Right renal cortex interstitium (tissue), 3 donors: Measurements from ENCODE around the gene FMR1. TPM values are rescaled to one million over a fixed set of nuclear protein-coding genes. Genes with fewer than 3 reads are reported as not detected.

Source experiments
- DNase-seq, 3 donors: peaks; one replicate each; pipeline ENCODE4 v3.0.0-alpha.2; 2013; ENCODE audit warnings: low read depth in 3 of 3, low spot score in 2 of 3
- polyA plus RNA-seq, 3 donors: library from polyadenylated mRNA; unstranded; fragments of 120-200 nt; gene quantifications; one replicate each; pipeline ENCODE4 v1.2.1, GENCODE V29; 2013; ENCODE audit not compliant: insufficient read length in 3 of 3

The FMR1 gene
- polyA plus RNA-seq, 3 donors, result 73.0 to 80.0 (median 79.3) TPM

DNA sequence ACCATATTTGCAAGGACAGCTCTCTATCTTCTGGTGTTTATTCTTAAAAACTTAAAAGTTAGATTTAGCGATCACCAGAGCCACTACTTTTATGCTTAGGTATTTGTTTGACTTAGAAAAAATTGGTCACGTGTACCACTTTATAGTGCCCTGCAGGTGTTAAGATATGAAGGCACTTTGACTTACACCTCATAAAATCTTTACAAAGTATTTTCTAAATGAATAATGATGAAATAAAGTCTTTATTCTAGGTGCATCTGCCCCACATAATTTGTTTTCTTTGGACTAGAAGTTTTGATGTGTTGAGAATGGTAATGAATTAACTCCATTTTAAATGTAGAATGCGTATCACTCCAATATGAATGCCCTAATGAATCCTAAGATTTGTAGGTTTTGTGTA lies 2.9 kb downstream of the FMR1 start:
- no peak for DNase-seq

DNA sequence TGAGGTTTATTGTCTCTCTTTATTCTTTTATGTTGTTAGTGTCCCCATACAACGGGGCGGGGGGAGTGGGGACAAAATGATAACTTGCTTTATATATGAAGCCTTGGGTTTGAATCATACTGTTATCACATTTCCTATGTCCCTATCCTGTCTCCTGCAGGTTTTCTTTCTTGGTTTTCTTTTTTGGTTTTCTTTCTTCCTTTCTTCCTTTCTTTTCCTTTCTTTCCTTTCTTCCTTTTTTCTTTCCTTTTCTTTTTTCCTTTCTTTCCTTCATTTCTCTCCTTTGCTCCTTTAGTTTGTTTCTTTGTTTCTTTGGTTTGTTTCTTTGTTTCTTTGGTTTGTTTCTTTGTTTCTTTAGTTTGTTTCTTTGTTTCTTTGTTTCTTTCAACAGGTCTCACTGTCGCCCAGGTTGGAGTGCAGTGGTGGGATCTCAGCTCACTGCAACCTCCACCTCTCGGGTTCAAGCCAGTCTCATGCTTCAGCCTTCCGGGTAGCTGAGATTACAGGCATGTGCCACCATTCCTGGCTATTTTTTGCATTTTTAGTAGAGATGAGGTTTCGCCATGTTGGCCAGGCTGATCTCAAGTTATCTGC lies 4.8 kb downstream of the FMR1 start:
- DNase-seq, result no peak

GRCh38 chrX:147917700-147918695 lies 6.3 kb downstream of the FMR1 start:
- DNase-seq, result no peak

DNA sequence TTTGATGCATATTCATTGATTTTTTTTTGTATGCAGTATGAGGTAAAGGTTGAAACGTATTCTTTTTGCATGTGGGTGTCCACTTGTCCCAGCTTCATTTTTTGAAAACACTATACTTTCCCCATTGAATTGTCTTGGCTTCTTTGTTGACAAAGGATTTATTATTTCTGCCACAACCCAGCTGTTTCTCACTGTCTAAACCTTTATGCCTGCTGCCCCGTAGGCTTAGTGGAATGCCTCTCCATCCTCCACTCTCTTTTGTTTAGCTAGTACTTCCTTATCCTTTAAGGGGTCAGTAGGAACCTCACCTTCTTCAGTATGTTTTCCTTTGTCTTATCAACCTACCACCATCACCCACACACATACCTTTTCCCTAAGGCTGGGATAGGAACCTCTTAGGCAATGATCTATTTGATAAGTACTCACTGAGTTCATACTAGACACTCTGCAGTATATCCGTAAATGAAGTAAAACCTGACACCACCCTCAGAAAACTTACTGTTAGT lies 8.5 kb downstream of the FMR1 start:
- DNase-seq, result no peak

GRCh38 chrX:147923605-147924004 lies 11.9 kb downstream of the FMR1 start:
- no peak for DNase-seq

DNA sequence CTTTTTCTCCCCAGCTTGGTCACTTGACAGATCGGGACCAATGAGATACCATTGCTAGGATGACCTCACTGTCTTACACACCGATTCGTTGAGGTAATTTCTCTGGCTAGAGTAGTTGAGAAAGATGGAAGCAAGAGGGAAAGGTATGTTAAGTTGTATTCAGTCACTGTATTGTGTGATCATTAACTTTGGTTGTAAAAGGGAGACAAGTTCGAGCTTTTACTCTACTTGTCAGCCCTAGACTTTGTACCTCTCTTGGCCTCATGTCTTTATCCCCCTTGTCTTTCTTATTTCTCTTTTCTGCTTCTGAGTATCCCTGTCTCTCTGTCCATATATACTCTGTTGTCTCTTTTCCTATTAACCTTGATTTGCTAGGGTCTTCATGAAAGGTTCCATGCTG lies 15.5 kb downstream of the FMR1 start:
- DNase-seq, result no peak

DNA sequence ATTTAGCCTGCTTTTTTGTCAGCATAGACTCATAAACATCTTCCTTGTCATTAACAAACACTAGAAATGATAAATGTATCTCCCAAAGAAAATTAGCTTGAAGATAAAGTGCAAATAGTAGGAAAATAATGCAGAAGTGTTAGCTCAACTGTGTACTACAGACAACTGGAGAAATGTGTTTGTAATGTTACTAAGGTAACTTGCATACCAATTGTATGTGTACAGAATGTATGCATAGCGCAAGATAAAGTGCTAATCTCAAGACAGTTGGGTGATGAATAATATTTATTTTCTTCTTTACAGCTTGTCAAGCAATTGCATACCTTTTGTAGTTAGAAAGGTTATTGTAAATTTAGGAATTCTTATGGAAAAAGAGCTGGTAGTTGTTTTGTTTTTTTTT lies 22.1 kb downstream of the FMR1 start:
- no peak for DNase-seq

GRCh38 chrX:147935156-147935758 lies 23.5 kb downstream of the FMR1 start:
- no peak for DNase-seq

- DNase-seq, result no peak
These were observed 33.6 kb downstream of the FMR1 start for GRCh38 chrX:147945286-147945685.

DNA sequence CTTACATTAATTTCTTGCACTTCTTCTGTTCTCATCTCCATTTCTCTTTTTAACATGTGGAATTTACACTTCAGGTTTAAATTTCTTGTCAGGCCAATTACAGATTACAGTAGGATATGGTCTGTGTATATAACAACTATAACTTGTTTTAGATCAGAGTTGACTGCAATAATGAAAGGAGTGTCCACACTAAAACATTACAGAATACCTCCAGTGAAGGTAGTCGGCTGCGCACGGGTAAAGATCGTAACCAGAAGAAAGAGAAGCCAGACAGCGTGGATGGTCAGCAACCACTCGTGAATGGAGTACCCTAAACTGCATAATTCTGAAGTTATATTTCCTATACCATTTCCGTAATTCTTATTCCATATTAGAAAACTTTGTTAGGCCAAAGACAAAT lies 36.8 kb downstream of the FMR1 start:
- no peak for DNase-seq

DNA sequence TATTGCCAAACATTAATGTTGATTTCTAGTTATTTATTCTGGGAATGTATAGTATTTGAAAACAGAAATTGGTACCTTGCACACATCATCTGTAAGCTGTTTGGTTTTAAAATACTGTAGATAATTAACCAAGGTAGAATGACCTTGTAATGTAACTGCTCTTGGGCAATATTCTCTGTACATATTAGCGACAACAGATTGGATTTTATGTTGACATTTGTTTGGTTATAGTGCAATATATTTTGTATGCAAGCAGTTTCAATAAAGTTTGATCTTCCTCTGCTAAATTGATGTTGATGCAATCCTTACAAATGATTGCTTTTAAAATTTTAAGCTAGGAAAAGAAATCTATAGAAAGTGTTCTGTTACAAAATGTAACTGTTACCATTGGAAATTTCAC lies 38.6 kb downstream of the FMR1 start:
- DNase-seq, result no peak

- no peak for DNase-seq
These were observed 42.3 kb downstream of the FMR1 start for GRCh38 chrX:147953976-147954375.

GRCh38 chrX:147957291-147957690 lies 45.6 kb downstream of the FMR1 start:
- no peak for DNase-seq

GRCh38 chrX:147958291-147958690 lies 46.6 kb downstream of the FMR1 start:
- no peak for DNase-seq

DNA sequence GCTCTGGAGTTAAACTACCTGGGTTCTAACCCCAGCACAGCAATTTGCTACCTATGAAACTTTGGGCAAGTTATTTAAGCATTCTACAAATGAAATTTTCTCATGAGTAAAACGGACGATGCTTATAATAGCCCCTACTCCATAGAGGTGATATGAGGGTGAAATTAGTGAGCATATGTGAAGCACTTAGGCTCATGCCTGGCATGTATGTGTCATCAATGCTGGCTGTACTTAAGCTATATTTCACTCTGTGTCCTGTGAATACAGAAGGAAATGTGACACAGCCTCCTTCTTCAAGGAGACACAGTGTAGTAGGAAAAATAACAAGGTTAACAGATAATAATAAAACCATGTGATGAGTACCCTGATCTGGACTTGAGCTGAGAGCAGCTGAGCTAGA lies 49.0 kb downstream of the FMR1 start:
- no peak for DNase-seq

DNA sequence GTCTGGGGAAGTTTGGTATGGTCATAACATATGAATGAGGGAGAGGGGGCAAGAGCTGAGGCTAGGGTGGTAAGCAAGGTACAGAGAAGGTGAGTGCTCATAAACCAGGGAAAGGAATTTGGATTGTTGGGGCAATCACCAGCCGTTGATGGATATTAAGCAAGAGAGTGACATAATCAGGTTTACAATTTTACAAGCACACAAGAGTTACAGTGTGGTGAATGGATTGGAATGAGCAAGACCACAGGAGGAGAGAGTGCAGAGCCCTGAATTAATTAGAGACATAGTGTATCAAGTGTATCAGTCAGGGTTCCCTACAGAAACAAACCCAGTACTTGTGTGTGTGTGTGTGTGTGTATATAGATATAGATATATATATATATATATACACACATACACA lies 50.8 kb downstream of the FMR1 start:
- no peak for DNase-seq

DNA sequence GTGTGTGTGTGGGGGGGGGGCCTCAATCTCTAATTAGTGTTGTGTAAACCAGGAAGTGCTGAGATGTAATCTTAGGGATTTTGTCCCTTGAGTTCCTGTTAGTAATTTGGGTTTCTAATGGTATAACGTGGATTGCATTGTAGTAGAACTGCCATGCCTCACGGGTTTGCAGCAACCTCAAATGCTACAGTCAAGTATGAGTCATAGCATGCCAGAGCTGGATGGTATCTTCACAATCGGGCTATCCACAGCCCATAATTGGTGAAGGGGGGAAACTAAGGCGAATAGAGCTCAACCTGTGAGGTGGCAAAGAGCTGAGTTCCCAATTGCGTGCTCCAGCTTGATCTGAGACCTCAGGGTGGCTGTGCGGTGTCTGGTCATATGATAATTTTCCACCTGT lies 67.2 kb downstream of the FMR1 start:
- DNase-seq, result no peak

GRCh38 chrX:147981038-147981752 lies 69.5 kb downstream of the FMR1 start, which contains the start of gene FMR1NB:
Gene FMR1NB, plus strand, starts transcription at chrX:147981337. Its CDS starts 66 bp downstream, at chrX:147981403.
- DNase-seq, result no peak
